Right lung (tissue), 5 donors: Measurements from ENCODE around the gene GNAT1. TPM values are rescaled to one million over a fixed set of nuclear protein-coding genes. Genes with fewer than 3 reads are reported as not detected.

Experiments used
- DNase-seq, 2 donors: peaks; one replicate each; pipeline ENCODE4 v3.0.0-alpha.2; 2013
- polyA plus RNA-seq, 5 donors: library from polyadenylated mRNA; unstranded; fragments of 120-200 nt; gene quantifications; one replicate each; pipeline versions ENCODE4 v1.2.1 to v1.2.3, GENCODE V29; 2013; ENCODE audit warnings: inconsistent platforms in 1 of 5, low replicate concordance in 1 of 5; ENCODE audit not compliant: insufficient read length in 5 of 5, insufficient read depth in 1 of 5

Gene GNAT1
- polyA plus RNA-seq, 5 donors: not detected

- no peak for DNase-seq
These were observed 14.1 kb upstream of the GNAT1 start for GRCh38 chr3:50177346-50177745.

DNA sequence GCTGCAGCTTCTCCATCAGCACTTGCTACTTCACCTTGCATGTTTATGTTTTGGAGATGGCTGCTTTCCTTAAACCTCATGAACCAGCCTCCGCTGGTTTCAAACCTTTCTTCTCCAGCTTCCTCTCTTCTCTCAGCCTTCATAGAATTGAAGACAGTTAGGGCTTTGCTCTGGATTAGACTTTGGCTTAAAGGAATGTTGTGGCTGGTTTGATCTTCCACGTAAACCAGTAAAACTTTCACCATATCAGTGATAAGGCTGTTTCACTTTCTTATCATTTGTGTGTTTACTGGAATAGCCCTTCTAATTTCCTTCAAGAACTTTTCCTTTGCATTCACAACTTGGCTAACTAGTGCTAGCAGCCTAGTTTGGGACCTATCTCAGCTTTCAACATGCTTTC, 11.7 kb upstream of the GNAT1 start:
- no peak for DNase-seq

- DNase-seq: no peak
These were observed 9.4 kb upstream of the GNAT1 start for GRCh38 chr3:50181985-50182384.

- DNase-seq: no peak
These were observed 8.8 kb upstream of the GNAT1 start for GRCh38 chr3:50182533-50183099.

DNA sequence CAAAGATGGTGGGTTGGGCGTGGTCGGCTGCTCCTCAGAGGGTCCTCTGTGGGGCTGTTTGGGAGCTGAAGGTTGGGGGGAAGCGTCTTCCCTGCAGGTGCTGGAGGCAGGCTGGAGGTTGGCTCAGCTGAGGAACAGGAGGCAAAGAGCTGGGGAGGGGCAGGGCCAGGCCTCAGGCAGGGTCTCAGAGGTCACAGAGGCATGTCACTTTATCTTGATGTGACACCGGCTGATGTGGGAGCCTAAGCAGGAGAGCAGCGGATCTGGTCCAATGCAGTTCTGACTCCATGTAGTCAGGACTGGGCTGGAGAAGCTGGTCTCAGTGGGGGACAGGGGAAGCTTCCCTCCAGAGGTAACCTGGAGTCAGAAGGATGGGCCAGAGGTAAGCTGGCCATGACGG, 7.7 kb upstream of the GNAT1 start:
- DNase-seq: no peak

DNA sequence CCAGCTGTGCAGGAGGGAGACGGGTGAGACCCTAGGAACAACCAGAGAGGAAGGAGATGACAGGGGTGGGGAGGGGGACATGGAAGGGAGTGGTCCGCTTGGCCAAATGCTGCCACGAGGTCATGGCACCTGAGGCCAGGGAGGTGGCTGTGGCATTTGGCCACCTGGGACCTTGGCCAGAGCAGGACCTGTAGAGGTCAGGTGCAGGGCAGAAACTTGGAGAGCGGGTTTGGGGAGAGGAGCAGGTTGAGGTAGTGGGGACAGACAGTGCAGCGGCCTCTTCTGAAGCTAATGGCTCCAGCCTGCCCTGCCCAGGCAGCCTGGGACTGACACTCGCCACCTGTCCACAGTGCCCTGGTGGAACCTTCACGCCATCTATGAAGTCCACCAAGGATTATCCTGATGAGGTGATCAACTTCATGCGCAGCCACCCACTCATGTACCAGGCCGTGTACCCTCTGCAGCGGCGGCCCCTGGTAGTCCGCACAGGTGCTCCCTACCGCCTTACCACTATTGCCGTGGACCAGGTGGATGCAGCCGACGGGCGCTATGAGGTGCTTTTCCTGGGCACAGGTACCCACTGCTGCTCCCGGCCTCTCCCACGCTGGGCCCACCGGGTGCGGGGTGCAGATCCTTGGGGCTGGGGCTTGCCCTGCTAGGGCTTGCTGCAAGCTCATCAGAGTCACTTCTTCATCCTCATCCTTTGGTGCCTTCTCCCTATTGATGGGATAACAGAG, 7.0 kb upstream of the GNAT1 start:
- no peak for DNase-seq

GRCh38 chr3:50185230-50185629, 6.2 kb upstream of the GNAT1 start:
- DNase-seq: no peak

DNA sequence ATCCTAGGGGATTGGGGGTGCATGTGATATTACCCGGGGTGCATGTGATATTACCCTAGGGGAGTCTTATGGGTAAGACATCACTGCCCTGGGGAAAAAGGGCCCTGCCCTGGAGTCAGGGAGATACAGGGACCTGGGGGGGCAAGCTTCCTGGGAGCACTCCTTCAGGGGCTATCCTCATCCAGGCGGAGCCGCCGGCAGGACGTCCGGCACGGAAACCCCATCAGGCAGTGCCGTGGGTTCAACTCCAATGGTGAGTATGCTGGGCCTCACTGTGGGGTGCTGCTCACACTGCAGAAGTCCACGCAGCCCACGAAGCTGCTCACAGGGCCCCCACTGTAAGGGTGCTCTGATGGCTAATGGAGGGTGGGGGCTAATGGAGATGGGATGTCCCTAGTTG, 5.3 kb upstream of the GNAT1 start:
- no peak for DNase-seq

GRCh38 chr3:50187750-50188149, 3.7 kb upstream of the GNAT1 start:
- no peak for DNase-seq

- peak in 1 of 2 donors; percentile 81 for DNase-seq
These were observed 2.1 kb upstream of the GNAT1 start for GRCh38 chr3:50189274-50189673.

DNA sequence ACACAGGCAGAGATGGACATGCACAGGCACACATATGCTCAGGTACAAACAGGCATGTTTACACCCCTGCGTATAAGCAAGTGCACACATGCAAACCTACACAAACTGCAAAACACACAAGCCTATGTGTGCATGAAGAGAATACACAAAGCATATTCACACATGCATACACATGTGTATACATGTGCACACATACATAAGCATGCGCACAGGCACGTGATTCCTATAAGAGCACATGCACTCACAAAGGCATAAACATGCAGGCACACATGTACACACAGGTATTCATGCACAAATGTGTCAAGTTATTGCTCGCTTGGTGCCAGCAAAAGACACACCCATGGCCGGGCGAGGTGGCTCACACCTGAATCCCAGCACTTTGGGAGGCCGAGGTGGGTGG, 1.4 kb upstream of the GNAT1 start:
- DNase-seq: no peak

- no peak for DNase-seq
These were observed 714 bp downstream of the GNAT1 start for GRCh38 chr3:50192124-50192523.

GRCh38 chr3:50192689-50193141, 1.3 kb downstream of the GNAT1 start:
- DNase-seq: peak in 1 of 2 donors; percentile 67

- no peak for DNase-seq
These were observed 1.9 kb downstream of the GNAT1 start for GRCh38 chr3:50193286-50193685.

- no peak for DNase-seq
These were observed 2.3 kb downstream of the GNAT1 start for GRCh38 chr3:50193746-50194127.

GRCh38 chr3:50194128-50194902, 2.9 kb downstream of the GNAT1 start:
- peak; percentile 45 to 51 for DNase-seq

GRCh38 chr3:50194903-50195500, 3.6 kb downstream of the GNAT1 start:
- no peak for DNase-seq

DNA sequence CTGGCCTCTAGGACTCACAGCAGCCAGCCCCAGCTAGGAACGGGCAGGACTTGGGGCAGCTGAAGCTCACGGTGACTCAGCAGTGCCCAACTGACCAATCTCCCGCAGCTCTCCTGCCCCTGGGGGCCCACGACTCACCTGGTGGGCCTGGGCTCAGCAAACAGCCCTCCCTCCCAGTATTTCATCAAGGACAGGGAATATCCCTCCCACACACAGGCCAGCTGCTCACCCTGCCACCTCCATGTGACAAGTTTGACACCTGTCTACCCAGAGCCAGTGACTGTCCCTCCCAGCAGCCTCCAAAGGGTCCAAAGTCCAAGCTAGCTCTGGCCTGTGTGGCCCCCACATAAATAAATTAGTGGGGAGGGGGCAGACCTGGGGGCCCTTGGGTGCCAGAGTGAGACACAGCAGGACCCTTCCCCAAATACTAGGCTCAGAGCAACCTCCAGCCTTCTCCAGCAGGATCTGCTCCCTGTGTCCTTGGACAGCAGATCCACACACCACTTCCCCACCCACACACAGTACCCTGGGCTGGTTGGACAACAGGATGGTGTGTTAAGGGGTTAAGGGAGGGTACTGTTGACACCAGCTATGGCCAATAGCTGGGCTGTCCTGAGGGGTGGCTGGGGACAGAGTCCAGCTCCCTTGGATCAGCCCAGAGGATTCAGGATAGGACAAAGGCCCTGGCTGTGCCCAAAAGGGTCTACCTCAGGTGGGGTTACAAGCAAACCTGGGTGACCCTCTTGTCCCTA, 4.3 kb downstream of the GNAT1 start:
- no peak for DNase-seq

DNA sequence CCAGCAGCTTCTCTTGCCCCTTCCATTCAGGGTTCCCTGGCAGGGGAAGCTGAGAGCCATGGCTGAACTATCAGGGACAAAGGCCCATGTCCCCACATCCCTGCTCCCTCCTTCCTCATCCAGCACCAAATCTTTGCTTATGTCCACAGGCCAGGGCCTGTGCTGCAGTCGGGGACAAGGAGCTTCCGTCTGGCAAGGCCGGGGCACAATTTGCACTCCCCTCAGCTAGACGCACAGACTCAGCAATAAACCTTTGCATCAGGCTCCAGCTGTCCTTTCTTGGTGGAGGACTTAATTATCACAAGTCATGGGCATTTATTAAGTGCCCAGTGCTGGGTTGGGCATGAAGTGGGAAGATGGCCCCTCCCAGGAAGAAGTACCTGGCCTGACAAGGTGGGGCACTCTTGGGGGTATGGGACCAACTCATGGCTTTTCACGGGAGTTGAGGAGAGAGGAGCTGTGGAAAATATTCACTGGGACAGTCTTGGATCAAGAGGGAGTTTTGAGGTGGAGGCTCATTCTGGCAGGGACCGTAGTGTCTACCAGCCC, 4.9 kb downstream of the GNAT1 start:
- no peak for DNase-seq

GRCh38 chr3:50201573-50202315, 10.3 kb downstream of the GNAT1 start:
- DNase-seq: no peak
